ENCODE data around the gene RNF5.
"Not testable (repeated sequence)": the region's sequence is repeated elsewhere in the genome, so short reads cannot be mapped to it uniquely, and the experiment has no call there.

The RNF5 gene

GRCh38 chr6:32177788-32178546 is at the start of gene RNF5:
RNF5 (plus strand) TSS chr6:32178405; CDS start chr6:32178512, 107 bp downstream.
- peak; percentile 73 to 85 (median 84) for DNase-seq

- DNase-seq, result no peak
Observed at GRCh38 chr6:32128751-32129296, 49.4 kb upstream of the RNF5 start.

- DNase-seq, result no peak
Observed at GRCh38 chr6:32129297-32130088, 48.7 kb upstream of the RNF5 start.

- DNase-seq, result no peak
Observed at GRCh38 chr6:32131439-32131948, 46.7 kb upstream of the RNF5 start.

- no peak for DNase-seq
Observed at GRCh38 chr6:32132110-32132509, 46.1 kb upstream of the RNF5 start.

GRCh38 chr6:32133786-32134185 is 44.4 kb upstream of the RNF5 start:
- no peak for DNase-seq

- DNase-seq, result no peak
Observed at GRCh38 chr6:32137454-32137853, 40.8 kb upstream of the RNF5 start.

GRCh38 chr6:32139590-32139989 is 38.6 kb upstream of the RNF5 start:
- no peak for DNase-seq

GRCh38 chr6:32140420-32141046 is 37.7 kb upstream of the RNF5 start:
- DNase-seq, result no peak

GRCh38 chr6:32144238-32144637 is 34.0 kb upstream of the RNF5 start:
- not testable (repeated sequence) for DNase-seq

- DNase-seq, result no peak
Observed at GRCh38 chr6:32146287-32146686, 31.9 kb upstream of the RNF5 start.

GRCh38 chr6:32146687-32147086 is 31.5 kb upstream of the RNF5 start:
- no peak for DNase-seq

GRCh38 chr6:32147401-32148132 is 30.6 kb upstream of the RNF5 start:
- DNase-seq, result no peak

- peak; percentile 28 to 65 (median 52) for DNase-seq
Observed at GRCh38 chr6:32148289-32149091, 29.7 kb upstream of the RNF5 start.

- DNase-seq, result no peak
Observed at GRCh38 chr6:32149092-32149755, 29.0 kb upstream of the RNF5 start.

GRCh38 chr6:32149932-32150870 is 28.0 kb upstream of the RNF5 start:
- DNase-seq, result no peak

- DNase-seq, result no peak
Observed at GRCh38 chr6:32151181-32151862, 26.9 kb upstream of the RNF5 start.

- DNase-seq, result no peak
Observed at GRCh38 chr6:32151863-32152768, 26.1 kb upstream of the RNF5 start, which contains the start of gene PRRT1. PRRT1 (minus strand) TSS chr6:32151939; CDS start chr6:32151827, 112 bp downstream.

All from activated naive CD4-positive, alpha-beta T cell (primary cell).